Stimulated activated CD8-positive, alpha-beta memory T cell treated with anti-CD3 and anti-CD28 coated beads, Interleukin-4, amount 100 ng/mL, for 48 hours (primary cell): Measurements from ENCODE around the gene PGLYRP1.

Source experiments
- DNase-seq: peaks from one replicate; pipeline ENCODE4 v3.0.0-alpha.2; 2020

Gene PGLYRP1

GRCh38 chr19:46031781-46032596 lies 9.1 kb upstream of the PGLYRP1 start:
- DNase-seq, result no peak

DNA sequence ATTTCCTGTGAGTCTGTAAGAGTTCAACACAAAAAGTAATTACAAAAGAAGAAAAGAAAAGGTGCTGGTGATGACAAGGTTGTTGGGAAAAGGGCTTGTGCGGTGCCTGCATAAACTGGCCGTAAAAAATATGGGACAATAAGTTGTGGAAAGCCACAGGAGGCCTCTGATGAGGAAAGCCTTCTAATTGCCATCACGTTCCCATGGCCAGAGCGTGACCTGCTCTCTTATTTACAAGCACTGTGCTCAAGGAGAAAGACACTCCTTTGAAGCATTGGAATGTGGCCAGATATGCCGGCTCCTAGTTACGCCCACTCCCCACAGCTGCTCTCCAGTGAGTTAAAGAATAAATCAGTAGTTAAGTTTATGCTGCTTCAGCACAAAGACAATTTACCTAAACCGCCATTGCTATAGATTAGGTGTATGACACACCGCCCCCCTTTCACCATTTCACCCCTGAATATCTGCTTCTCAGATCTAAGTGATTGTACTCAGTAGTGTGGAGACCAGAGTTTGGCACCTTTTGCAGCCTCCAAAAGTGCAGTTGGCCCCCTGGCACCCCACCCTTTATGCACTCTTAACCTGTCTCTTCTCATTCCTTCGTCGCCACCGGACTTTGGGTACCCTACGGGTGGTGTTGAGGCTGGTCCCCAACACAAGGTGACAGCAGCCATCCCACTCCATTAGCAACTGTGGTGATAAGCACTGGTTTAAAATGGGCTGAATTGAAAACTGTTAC lies 8.1 kb upstream of the PGLYRP1 start:
- DNase-seq, result no peak

GRCh38 chr19:46025835-46026234 lies 3.0 kb upstream of the PGLYRP1 start:
- DNase-seq, result no peak

GRCh38 chr19:46023311-46023779 lies 492 bp upstream of the PGLYRP1 start:
- no peak for DNase-seq

DNA sequence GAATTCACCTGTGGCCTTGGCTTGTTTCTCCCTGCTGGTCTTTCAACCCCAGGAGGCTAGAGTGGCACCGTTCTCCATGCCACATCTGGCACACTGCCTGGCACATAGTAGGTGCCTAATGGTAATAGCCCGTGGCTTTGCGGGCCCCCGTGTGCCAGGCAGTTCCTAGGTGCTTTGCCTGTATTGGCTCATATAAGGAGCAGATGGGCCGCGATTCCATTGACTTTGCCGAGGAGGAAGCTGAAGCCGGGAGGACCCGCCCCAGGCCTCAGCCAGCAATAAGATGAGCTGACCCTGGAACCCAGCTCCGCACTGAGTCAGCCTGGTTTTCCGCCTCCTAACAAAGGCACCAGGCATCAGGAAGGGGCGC lies 807 bp downstream of the PGLYRP1 start:
- no peak for DNase-seq

DNA sequence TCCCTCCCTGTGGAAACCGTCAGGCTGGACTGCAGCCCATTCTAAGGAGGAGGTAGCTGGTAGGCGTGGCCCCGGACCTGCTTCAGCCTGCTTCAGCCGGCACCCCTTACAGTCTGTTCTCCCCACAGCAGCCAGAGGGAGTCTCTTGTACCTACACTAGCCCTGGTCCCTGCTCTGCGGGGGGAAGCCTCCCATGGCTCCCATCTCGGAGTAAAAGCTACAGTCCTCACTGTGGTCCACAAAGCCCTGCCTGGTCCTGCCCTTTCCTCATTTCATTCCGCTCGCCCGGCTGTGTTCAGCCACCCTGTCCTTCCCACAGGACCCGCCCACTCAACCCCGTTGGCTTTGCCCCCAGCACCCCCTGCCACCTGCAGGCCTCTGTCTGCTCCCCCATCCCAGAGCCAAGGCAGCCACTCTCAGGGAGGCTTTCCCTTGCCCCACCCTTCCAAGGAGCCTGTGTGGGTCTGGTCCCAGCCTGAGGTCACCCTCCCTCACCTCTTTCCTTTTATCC lies 1.3 kb downstream of the PGLYRP1 start:
- no peak for DNase-seq

DNA sequence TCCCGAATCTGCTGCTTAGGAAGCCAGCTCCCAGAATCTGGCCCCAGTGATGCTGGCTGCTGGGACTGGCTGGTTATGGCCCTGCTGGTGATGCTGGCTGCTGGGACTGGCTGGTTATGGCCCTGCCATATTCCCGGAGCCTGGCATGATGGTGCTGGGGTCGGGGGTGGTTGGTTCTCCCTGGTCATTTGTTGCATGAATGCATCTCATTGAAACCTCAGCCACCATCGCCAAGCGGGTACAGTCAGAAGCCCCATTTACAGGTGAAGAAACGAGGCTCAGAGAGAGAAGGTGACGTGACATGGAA lies 2.1 kb downstream of the PGLYRP1 start:
- no peak for DNase-seq

DNA sequence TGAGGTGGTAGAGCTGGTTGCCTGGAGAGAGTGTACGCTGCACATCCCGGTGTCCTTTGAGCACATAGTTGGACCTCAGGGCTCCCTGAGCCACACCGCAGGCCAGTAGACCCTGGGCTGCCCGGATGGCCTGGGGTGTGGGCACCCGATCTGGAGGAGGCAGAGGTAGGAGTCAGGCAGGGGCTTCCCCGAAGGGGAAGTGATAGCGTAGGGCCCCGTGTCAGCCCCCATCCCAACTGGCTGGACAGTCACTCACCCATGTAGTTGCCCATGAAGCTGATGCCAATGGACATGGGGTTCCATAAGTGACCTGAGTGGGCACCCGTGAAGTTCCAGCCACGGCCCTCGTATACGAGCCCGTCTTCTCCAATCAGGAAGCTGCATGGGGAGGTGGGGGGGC lies 3.6 kb downstream of the PGLYRP1 start:
- DNase-seq, result no peak

DNA sequence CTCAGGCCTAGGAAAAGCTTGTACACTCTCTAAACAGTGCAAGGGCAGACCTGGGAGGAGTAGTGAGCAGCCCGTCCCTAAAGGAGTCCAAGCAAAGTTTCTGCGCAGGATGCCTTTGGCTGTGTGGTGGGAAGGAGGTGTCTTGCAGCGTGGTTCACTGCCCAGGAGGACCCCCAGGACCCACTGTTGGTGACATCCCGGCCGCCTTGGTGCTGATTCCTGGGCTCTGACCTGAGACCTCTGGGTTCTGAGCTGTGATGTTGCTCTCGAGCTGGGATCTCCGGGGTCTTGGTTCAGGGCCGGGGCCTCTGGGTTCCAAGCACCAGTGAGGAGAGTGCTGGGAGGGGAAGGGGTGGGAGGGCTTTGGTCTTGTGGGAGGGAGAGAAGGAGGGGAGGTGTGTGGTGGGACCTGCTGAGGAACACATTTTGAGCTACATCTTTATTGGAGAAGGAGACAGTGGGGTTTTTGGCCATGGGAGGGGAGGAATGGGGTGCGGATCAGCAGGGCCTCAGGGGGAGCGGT lies 4.1 kb downstream of the PGLYRP1 start:
- DNase-seq, result no peak

DNA sequence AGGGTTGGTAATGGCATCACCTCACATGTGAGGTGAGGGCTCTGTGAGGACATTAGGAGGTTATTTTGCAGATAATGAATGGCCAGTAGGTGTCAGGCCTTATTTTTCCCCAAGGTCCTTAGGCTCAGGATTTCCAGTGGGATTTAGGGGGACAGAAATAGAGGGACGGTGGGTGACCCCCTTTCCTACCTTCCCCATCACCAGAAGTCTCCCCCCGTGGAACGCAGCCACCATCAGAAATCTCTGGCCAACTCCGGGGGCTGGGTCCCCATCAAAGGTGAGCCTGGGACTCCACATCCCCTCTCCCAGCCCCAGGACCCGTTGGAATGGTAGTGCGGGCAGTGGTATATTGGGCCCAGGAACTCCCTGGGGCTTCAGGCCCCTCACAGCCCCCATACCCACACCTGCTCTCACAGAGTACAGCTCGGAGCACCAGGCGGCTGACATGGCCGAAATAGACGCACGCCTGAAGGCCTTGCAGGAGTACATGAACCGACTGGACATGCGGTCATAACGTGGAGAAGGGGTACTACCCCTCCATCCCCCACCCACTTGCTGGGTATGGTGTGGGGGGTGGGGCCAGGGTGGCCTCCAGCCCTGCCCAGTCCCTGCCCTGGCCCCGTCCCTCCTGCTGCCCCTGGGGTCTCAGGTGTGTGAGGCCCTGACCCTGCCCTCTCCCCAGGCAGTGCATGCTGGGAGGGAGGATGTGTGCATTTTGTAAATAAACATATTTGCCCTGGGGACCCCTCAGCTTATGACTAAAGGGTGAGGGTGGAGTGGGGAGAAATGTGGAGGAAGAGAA lies 4.8 kb downstream of the PGLYRP1 start:
- DNase-seq, result no peak

DNA sequence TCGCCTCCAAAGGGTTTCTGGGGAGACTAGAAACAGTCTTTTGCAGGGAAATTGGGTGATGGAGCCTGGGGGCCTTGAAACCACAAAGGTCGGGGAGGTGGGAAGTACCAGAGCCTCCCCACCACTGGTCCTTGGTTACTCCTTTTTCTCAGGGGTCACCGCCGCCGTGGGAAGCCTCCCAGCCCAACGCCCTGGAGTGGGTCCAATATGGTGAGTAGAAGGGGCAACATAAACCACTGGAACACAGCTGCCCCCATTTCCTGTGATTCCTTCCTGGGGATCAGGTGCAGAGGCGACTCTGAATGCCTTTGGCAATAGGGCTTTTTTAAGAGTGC lies 5.8 kb downstream of the PGLYRP1 start:
- DNase-seq, result no peak

- peak; percentile 88 for DNase-seq
Measured at GRCh38 chr19:46016426-46017094, 6.3 kb downstream of the PGLYRP1 start.

DNA sequence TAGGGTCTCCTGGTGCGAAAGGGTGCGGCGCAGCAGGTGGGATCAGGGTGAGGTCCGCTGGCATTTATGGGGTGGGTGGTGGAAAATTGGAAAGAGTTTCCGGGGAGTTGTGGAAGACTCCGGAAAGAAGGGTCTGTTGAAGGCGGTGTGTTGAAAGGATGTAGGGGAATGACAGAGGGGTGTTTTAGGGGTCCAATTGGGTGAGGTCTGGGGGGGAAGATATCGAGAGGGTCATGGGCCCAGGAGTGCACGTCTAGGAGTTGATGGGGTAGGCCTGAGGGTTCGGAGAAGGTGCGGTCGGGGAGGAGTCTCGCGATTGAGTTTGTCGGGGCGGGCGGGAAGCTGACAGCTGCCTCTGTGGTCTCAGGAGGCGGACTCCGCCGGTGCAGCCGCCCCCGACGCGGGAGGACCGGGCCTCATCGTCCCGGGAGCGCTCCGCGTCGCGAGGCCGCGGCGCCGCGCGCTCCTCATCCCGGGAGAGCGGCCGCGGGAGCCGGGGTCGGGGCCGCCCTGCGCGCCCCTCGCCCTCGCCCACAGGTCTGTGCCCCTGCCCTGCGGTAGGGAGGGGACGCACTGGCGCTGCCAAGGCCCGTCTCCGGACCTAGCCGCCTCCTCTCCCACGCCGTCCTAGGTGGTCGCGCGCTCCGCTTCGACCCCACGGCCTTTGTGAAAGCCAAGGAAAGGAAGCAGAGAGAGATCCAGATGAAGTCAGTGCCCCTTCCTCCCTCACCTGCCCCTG lies 7.0 kb downstream of the PGLYRP1 start:
- peak; percentile 59 for DNase-seq

DNA sequence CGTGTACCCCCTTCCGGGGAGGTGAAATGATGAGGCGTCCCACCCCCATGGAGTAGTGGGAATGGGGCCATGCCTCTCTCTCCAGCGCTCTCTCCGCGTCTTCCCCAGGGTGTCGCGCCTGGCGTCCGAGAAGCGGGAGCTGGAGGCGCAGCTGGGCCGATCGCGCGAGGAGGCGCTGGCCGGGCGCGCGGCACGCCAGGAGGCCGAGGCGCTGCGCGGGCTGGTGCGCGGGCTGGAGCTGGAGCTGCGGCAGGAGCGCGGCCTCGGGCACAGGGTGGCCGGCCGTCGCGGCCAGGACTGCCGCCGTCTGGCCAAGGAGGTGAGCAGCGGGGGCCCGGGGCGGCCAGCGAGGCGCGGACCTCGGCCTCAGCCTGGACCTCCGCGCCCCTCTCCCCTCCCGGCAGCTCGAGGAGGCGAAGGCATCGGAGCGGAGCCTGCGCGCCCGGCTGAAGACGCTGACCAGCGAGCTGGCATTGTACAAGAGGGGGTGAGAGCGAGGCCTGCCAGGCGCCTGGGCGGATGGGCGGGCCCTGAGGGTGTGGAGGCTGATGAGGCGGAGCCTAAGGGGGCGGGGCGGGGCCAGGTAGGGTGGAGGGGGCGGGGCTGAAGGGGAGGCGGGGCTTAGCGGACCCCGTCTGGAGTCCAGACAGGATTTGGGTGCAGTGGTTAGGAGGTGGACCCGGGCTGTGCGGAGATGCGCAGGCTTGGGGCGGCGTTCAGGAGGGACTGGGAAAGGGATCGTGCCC lies 7.7 kb downstream of the PGLYRP1 start:
- peak; percentile 80 for DNase-seq

DNA sequence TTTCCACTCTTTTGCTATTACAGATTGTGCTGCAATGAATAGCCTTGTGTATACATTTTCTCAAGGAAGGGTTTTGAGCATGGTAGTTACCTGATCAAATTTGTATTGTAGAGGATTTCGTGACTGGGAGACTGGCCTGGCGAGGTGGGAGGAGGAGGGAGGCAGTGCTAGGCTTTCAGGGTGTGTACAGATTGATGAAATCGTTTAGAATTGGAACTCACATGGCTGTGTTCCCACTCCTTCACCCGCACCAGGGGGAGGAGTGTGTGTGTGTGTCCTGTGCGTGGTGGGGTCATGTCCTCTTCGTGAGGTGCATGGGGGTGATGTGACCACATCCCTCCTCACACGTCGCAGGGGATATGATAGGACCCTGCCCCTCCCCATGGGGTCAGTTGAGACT lies 8.3 kb downstream of the PGLYRP1 start:
- no peak for DNase-seq

DNA sequence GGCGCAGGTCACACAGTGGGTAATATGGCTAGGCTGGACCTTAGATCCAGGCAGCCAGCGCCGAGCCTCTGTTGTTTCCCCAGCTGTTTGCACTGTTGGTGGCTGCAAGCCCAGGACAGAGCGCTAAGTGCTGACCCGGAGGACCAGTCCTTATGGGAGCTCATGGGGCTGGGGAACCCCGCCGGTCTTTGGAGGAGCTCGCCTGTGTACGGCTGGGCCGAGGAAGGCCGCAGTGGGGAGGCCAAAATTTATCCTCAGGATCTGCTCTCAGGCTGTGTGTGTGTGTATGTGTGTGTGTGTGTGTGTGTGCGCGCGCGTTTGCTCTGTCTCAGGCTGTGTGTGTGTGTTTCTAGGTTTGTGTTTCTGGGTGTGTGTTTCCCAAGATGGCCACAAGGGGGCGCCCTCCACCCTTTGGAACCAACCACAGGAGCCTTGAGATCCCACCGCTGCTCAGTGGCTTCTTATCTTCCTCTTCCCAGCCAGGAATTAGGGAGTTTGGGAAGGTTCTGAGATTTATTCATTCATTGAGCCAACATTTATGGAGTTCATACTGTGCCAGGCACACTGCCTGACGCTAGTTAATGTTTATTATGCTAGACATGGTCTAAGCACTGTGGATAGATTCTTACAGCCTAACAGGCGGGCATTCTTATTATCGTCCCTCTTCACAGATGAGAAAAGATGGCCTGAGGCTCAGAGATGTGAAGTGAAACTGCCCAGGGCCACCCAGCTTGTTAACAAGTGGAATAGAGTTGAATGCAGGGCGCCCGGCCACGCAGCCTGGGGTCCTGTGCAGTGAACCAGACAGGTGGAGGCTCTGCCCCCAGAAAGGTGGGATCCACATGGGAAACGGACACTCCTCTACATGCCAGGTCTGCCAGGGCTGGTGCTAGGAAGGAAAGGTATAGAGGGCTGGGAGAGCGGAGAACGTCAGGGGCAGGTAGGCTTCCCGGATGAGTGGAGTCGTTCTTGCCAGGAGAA lies 13.0 kb downstream of the PGLYRP1 start:
- peak; percentile 82 for DNase-seq

DNA sequence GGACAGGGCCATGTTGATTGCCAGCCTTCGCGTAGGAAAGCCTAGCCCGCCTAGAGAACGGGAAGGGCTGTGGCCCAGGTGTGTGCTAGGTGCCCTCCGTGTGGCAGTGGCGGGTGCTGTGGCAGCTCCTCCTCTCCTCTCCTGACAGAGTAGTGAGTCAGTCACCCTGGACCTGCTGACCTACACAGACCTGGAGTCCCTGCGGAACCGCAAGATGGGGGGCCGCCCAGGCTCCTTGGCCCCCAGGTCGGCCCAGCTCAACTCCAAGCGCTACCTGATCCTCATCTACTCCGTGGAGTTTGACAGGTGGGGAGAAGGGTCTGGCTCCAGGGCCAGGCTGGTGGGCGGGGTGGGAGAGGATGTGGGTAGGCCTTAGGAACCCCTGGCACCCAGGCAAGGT lies 16.4 kb downstream of the PGLYRP1 start:
- DNase-seq, result no peak

- DNase-seq, result no peak
Measured at GRCh38 chr19:46002678-46003275, 20.1 kb downstream of the PGLYRP1 start.

- DNase-seq, result peak; percentile 72
Measured at GRCh38 chr19:46000491-46001246, 22.2 kb downstream of the PGLYRP1 start.
